IMR-90 (cell line): ENCODE results near the gene ZNF423. TPM values are rescaled to one million over a fixed set of nuclear protein-coding genes. Genes with fewer than 3 reads are reported as not detected.

Experiments used
- ATAC-seq: fragments of 200-7000 bp; cut with Tn5 transposase; 2 replicates; pipeline ENCODE4 v1.9.1; 2020; ENCODE audit warnings: low read depth, mild to moderate bottlenecking, moderate library complexity
- BruUV-seq: library from RNA; stranded (reverse); fragments of 400-500 nt; replicated peaks from 2 replicates; lab custom pipeline; 2021; lab: Mats Ljungman, UMichigan
- CTCF ChIA-PET: fragments of 300-600 bp; formaldehyde crosslinking; extraction: SDS; loops from one replicate; lab custom pipeline; 2021; ENCODE audit warnings: antibody characterized with exemption; lab: Yijun Ruan, JAX
- POLR2A ChIA-PET: fragments of 300-600 bp; sonication (Branson Sonifier 250); formaldehyde crosslinking; loops from one replicate; lab custom pipeline; 2022; ENCODE audit warnings: antibody characterized with exemption; ENCODE audit not compliant: unreplicated experiment; lab: Charles Lee
- DNase-seq: peaks from one replicate; pipeline ENCODE4 v3.0.0; 2013
- H2AFZ ChIP-seq: replicated peaks from 2 replicates; pipeline ENCODE3; 2013; ENCODE audit warnings: low read length, mild to moderate bottlenecking; ENCODE audit not compliant: poor library complexity
- H2AK5ac ChIP-seq: 2 replicates; pipeline ENCODE4 v1.6.1; 2013; ENCODE audit warnings: low read depth, low read length, inconsistent platforms
- H2AK9ac ChIP-seq: replicated peaks from 2 replicates; pipeline ENCODE3; 2013; ENCODE audit warnings: mild to moderate bottlenecking, low read depth, low read length, moderate library complexity; ENCODE audit not compliant: poor library complexity
- H2BK120ac ChIP-seq: 2 replicates; pipeline ENCODE4 v1.6.1; 2013; ENCODE audit warnings: low read depth, low read length, inconsistent platforms
- H2BK15ac ChIP-seq: 3 replicates; pipeline ENCODE4 v1.6.1; 2013; ENCODE audit warnings: low read depth, low read length, inconsistent platforms
- H2BK20ac ChIP-seq: 2 replicates; pipeline ENCODE4 v1.6.1; 2013; ENCODE audit warnings: low read depth, mild to moderate bottlenecking, inconsistent platforms, low read length, moderate library complexity
- H2BK5ac ChIP-seq: 2 replicates; pipeline ENCODE4 v1.6.1; 2013; ENCODE audit warnings: mild to moderate bottlenecking, low read depth, low read length, inconsistent platforms; ENCODE audit not compliant: poor library complexity, severe bottlenecking
- H3K14ac ChIP-seq: replicated peaks from 2 replicates; pipeline ENCODE4 v1.6.1; 2013; ENCODE audit warnings: low read depth, low read length, inconsistent platforms
- H3K18ac ChIP-seq: 2 replicates; pipeline ENCODE4 v1.6.1; 2013; ENCODE audit warnings: low read depth, low read length, control low read depth
- H3K23ac ChIP-seq: 2 replicates; pipeline ENCODE4 v1.6.1; 2013; ENCODE audit warnings: low read depth, low read length, inconsistent platforms
- H3K27ac ChIP-seq: 2 replicates; pipeline ENCODE4 v1.5.1; 2013; ENCODE audit warnings: mild to moderate bottlenecking, control low read depth, low read length; ENCODE audit not compliant: insufficient read depth
- H3K27me3 ChIP-seq: 2 replicates; pipeline ENCODE4 v1.6.1; 2013; ENCODE audit warnings: low read length; ENCODE audit not compliant: control insufficient read depth, insufficient read depth
- H3K36me3 ChIP-seq: 2 replicates; pipeline ENCODE4 v1.6.1; 2013; ENCODE audit warnings: low read length, mixed read lengths; ENCODE audit not compliant: control insufficient read depth, insufficient read depth
- H3K4ac ChIP-seq: 2 replicates; pipeline ENCODE4 v1.6.1; 2013; ENCODE audit warnings: low read depth, low read length, inconsistent platforms
- H3K4me1 ChIP-seq: 2 replicates; pipeline ENCODE4 v1.6.1; 2013; ENCODE audit warnings: low read length, mixed read lengths; ENCODE audit not compliant: control insufficient read depth, insufficient read depth
- H3K4me2 ChIP-seq: 2 replicates; pipeline ENCODE4 v1.6.1; 2013; ENCODE audit warnings: low read depth, mild to moderate bottlenecking, control low read depth, low read length, moderate library complexity
- H3K4me3 ChIP-seq: 2 replicates; pipeline ENCODE4 v1.5.1; 2013; ENCODE audit warnings: low read depth, mild to moderate bottlenecking, control low read depth, low read length, moderate library complexity; ENCODE audit not compliant: insufficient read depth
- H3K56ac ChIP-seq: 2 replicates; pipeline ENCODE4 v1.6.1; 2013; ENCODE audit warnings: low read length, inconsistent platforms; ENCODE audit not compliant: insufficient read depth; ENCODE audit errors: extremely low read depth
- H3K79me1 ChIP-seq, 2 experiments: 2 replicates each; pipeline ENCODE4 v1.6.1; 2013; ENCODE audit warnings: low read length in 2 of 2, inconsistent platforms in 1 of 2, low read depth in 1 of 2
- H3K9ac ChIP-seq: 2 replicates; pipeline ENCODE4 v1.6.1; 2013; ENCODE audit warnings: low read depth, low read length, control low read depth
- H3K9me1 ChIP-seq: 2 replicates; pipeline ENCODE4 v1.6.1; 2013; ENCODE audit warnings: low read length, inconsistent platforms; ENCODE audit not compliant: insufficient read depth
- H3K9me3 ChIP-seq: 2 replicates; pipeline ENCODE4 v1.6.1; 2013; ENCODE audit warnings: low read length; ENCODE audit not compliant: control insufficient read depth, insufficient read depth
- H4K20me1 ChIP-seq: 2 replicates; pipeline ENCODE4 v1.6.1; 2013; ENCODE audit warnings: low read length, inconsistent platforms; ENCODE audit not compliant: insufficient read depth
- H4K5ac ChIP-seq: 2 replicates; pipeline ENCODE4 v1.6.1; 2013; ENCODE audit warnings: mild to moderate bottlenecking, low read depth, low read length, control low read depth
- H4K8ac ChIP-seq, 2 experiments: 2 replicates each; pipeline ENCODE4 v1.6.1; 2013; ENCODE audit warnings: low read depth in 2 of 2, low read length in 2 of 2, control low read depth in 1 of 2, inconsistent platforms in 1 of 2
- H4K91ac ChIP-seq: 2 replicates; pipeline ENCODE4 v1.6.1; 2013; ENCODE audit warnings: low read depth, low read length, inconsistent platforms; ENCODE audit not compliant: insufficient read depth
- BHLHE40 ChIP-seq: fragments of 150-350 bp; IDR thresholded peaks from 2 replicates; pipeline ENCODE4 v1.6.1; 2016; ENCODE audit warnings: mild to moderate bottlenecking, low read depth, low read length
- CHD1 ChIP-seq: IDR thresholded peaks from 2 replicates; pipeline ENCODE4 v1.6.1; 2012; ENCODE audit warnings: low read depth, low read length, improper control_type of control experiment
- MAFK ChIP-seq: IDR thresholded peaks from 2 replicates; pipeline ENCODE4 v1.6.1; 2012; ENCODE audit warnings: low read depth, low read length, improper control_type of control experiment
- MAZ ChIP-seq: IDR thresholded peaks from 2 replicates; pipeline ENCODE4 v1.6.1; 2012; ENCODE audit warnings: low read depth, mild to moderate bottlenecking, low read length, improper control_type of control experiment, moderate library complexity, borderline replicate concordance
- RCOR1 ChIP-seq: IDR thresholded peaks from 2 replicates; pipeline ENCODE4 v1.6.1; 2012; ENCODE audit warnings: mild to moderate bottlenecking, low read length, improper control_type of control experiment; ENCODE audit not compliant: insufficient replicate concordance
- RFX5 ChIP-seq: IDR thresholded peaks from 2 replicates; pipeline ENCODE4 v1.8.0; 2012; ENCODE audit warnings: low read depth, mild to moderate bottlenecking, low read length, moderate library complexity
- WGBS, 2 experiments: methylation state at CpG; one replicate each; pipeline versions ENCODE4 v1.1.5 to v1.1.7; 2013; ENCODE audit warnings: missing lambda C conversion rate in 2 of 2; ENCODE audit not compliant: insufficient read length in 1 of 2; ENCODE audit errors: extremely low coverage in 2 of 2; 5-methylcytosine and 5-hydroxymethylcytosine counted together
- dilution Hi-C: fragments of 300-500 bp; cut with HindIII; formaldehyde crosslinking; loops from one replicate; pipeline ENCODE4 v1.14.3; 2018; ENCODE audit warnings: low sequenced_read_pairs; ENCODE audit not compliant: unreplicated experiment
- in situ Hi-C: fragments of 300-500 bp; cut with MboI; formaldehyde crosslinking; loops from 3 replicates; pipeline ENCODE4 v1.14.3; 2019; ENCODE audit warnings: low sequenced_read_pairs, inconsistent platforms, mixed read lengths
- intact Hi-C: fragments of 100-400 bp; cut with micrococcal nuclease; formaldehyde crosslinking; loops from 2 replicates; pipeline ENCODE4 v1.10.0; 2022
- polyA plus RNA-seq, 3 experiments: library from polyadenylated mRNA; depleted of rRNA; stranded (reverse); fragments of >200 nt; gene quantifications; 2 replicates each; pipeline ENCODE4 v1.2.3, GENCODE V29; 2012; ENCODE audit warnings: low replicate concordance in 1 of 3
- total RNA-seq: library from RNA; depleted of rRNA; stranded (reverse); fragments of >200 nt; gene quantifications from 2 replicates; pipeline ENCODE4 v1.2.3, GENCODE V29; 2012

The ZNF423 gene
- total and polyA plus RNA-seq, 2 of the 4 experiments (the other 2 are of a cell fraction): under 0.01 to 0.10 TPM

GRCh38 chr16:49708491-49708890 is 147.4 kb downstream of the ZNF423 start:
- no peak overlapping the region for H2BK5ac ChIP-seq
- H2BK120ac ChIP-seq: no peak overlapping the region
- intact Hi-C loops: no loop called here
- no peak overlapping the region for H2AFZ ChIP-seq
- H4K20me1 ChIP-seq: no peaks in the 10 kb centered on the region
- no peak overlapping the region for H3K9ac ChIP-seq
- no peak overlapping the region for H2BK15ac ChIP-seq
- TF ChIP-seq MAZ: no peak
- no peak for TF ChIP-seq BHLHE40
- TF ChIP-seq RFX5: no peak
- no peak for TF ChIP-seq CHD1
- no peak for TF ChIP-seq MAFK
- TF ChIP-seq RCOR1: no peak
- no CpG with 5 or more reads among the region's 6 CpGs for WGBS, 2 experiments
- no peak overlapping the region for H3K18ac ChIP-seq
- BruUV-seq: no TSS peak
- no peak overlapping the region for H3K4me3 ChIP-seq
- no peak overlapping the region for H3K23ac ChIP-seq
- no peak overlapping the region for H4K91ac ChIP-seq
- ATAC-seq: no peak
- peaks cover 6% of the 10 kb centered on the region; the same call in 1 of the 2 replicates for H3K27me3 ChIP-seq
- no peak overlapping the region for H3K14ac ChIP-seq
- H2AK9ac ChIP-seq: no peak overlapping the region
- H3K4me2 ChIP-seq: no peak overlapping the region
- no peak for DNase-seq
- no peak overlapping the region for H3K4ac ChIP-seq
- no peak overlapping the region for H4K5ac ChIP-seq
- CTCF ChIA-PET: no interaction called here
- no peak overlapping the region for H4K8ac ChIP-seq
- POLR2A ChIA-PET: no interaction called here
- dilution Hi-C loops: no loop called here
- in situ Hi-C loops: no loop called here
- no peaks in the 10 kb centered on the region for H3K4me1 ChIP-seq
- H2AK5ac ChIP-seq: no peak overlapping the region
- H2BK20ac ChIP-seq: no peak overlapping the region
- no peaks in the 10 kb centered on the region for H3K79me1 ChIP-seq
- no peak overlapping the region for H3K27ac ChIP-seq
- no peaks in the 10 kb centered on the region for H3K9me1 ChIP-seq
- no peak overlapping the region for H3K56ac ChIP-seq
- no peaks in the 10 kb centered on the region for H3K9me3 ChIP-seq
- H3K36me3 ChIP-seq: no peaks in the 10 kb centered on the region
